Panc1 (cell line): Measurements from ENCODE around the gene SLC7A6.

ENCODE experiments used
- POLR2AphosphoS5 ChIP-seq: IDR thresholded peaks from 2 replicates; pipeline ENCODE4 v1.6.1; 2012; ENCODE audit warnings: mild to moderate bottlenecking, low read depth, low read length, moderate library complexity
- TF ChIP-seq, protein P1 (sequence below): fragments of 450-650 bp; IDR thresholded peaks from 2 replicates; pipeline ENCODE4 v1.5.1; 2017; ENCODE audit warnings: mild to moderate bottlenecking

DNA sequence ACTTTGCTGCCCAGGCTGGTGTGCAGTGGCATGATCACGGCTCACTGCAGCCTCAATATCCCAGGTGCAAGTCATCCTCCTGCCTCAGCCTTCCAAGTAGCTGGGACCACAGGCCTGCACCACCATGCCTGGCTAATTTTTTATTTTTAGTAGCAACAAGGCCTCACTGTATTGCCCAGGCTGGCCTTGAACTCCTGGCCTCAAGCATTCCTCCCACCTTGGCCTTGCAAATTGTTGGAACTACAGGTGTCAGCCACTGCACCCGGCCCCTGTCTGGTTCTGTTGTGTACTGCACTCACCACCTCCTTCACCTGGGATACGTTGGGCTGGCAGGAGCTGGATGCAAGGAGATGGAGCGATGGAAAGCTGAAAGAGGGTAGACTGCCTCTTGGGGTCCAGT lies 10.6 kb upstream of the SLC7A6 start:
- TF ChIP-seq, protein P1, sequence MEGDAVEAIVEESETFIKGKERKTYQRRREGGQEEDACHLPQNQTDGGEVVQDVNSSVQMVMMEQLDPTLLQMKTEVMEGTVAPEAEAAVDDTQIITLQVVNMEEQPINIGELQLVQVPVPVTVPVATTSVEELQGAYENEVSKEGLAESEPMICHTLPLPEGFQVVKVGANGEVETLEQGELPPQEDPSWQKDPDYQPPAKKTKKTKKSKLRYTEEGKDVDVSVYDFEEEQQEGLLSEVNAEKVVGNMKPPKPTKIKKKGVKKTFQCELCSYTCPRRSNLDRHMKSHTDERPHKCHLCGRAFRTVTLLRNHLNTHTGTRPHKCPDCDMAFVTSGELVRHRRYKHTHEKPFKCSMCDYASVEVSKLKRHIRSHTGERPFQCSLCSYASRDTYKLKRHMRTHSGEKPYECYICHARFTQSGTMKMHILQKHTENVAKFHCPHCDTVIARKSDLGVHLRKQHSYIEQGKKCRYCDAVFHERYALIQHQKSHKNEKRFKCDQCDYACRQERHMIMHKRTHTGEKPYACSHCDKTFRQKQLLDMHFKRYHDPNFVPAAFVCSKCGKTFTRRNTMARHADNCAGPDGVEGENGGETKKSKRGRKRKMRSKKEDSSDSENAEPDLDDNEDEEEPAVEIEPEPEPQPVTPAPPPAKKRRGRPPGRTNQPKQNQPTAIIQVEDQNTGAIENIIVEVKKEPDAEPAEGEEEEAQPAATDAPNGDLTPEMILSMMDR = no peak
- TF ChIP-seq POLR2AphosphoS5 = no peak
